Measurements from ENCODE around the gene PCBP1.
"Not testable (repeated sequence)": the region's sequence is repeated elsewhere in the genome, so short reads cannot be mapped to it uniquely, and the experiment has no call there.

The PCBP1 gene

GRCh38 chr2:70086838-70087701 is at the start of gene PCBP1:
TSS of gene PCBP1 (plus strand) at chr2:70087477. CDS start at chr2:70087744, 267 bp downstream.
- peak; percentile 97 to 99 (median 99) for DNase-seq (ENCODE audit: low read depth in 3 of 3, low spot score in 1 of 3)

- DNase-seq (ENCODE audit: low read depth in 3 of 3, low spot score in 1 of 3), result no peak
Observed at GRCh38 chr2:70039366-70039765, 47.9 kb upstream of the PCBP1 start.

DNA sequence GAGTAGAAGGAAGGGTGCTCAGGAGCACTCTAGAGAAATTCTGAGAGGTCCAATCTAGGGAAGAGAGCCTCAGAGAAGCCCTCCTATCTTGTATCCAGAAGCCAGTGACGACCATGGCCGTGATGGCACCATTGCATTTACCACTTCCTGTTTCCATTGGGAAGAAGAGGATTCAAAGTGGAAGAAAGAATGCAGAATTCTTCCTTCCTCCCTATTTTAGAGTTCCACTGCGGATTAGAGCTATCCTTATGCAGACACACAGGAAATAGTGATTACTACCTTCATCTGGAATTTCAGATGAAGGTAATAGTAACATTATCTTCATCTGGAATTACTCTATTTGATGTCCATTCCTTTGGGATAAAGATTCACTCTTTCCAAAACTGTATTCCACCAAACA is 45.6 kb upstream of the PCBP1 start:
- DNase-seq (ENCODE audit: low read depth in 3 of 3, low spot score in 1 of 3), result no peak

- no peak for DNase-seq (ENCODE audit: low read depth in 3 of 3, low spot score in 1 of 3)
Observed at GRCh38 chr2:70042246-70042645, 45.0 kb upstream of the PCBP1 start.

- no peak for DNase-seq (ENCODE audit: low read depth in 3 of 3, low spot score in 1 of 3)
Observed at GRCh38 chr2:70043252-70043875, 43.9 kb upstream of the PCBP1 start.

GRCh38 chr2:70044290-70045040 is 42.8 kb upstream of the PCBP1 start:
- no peak for DNase-seq (ENCODE audit: low read depth in 3 of 3, low spot score in 1 of 3)

DNA sequence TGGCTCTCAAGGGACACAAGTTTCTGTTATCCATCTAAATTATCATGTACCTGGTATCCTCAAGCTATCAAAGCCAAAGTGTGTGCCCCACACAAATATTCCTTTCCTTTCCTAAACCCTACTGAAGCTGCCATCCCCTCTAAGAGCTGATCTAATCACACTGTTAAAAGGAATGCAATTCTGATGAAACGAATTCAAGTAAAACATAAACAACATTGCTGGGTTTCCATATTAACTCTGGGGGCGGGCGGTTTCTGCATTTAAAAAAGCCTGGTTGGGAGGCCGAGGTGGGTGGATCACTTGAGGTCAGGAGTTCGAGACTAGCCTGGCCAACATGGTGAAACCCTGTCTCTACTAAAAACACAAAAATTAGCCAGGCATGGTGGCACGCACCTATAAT is 41.9 kb upstream of the PCBP1 start:
- no peak for DNase-seq (ENCODE audit: low read depth in 3 of 3, low spot score in 1 of 3)

- no peak for DNase-seq (ENCODE audit: low read depth in 3 of 3, low spot score in 1 of 3)
Observed at GRCh38 chr2:70045932-70046331, 41.3 kb upstream of the PCBP1 start.

DNA sequence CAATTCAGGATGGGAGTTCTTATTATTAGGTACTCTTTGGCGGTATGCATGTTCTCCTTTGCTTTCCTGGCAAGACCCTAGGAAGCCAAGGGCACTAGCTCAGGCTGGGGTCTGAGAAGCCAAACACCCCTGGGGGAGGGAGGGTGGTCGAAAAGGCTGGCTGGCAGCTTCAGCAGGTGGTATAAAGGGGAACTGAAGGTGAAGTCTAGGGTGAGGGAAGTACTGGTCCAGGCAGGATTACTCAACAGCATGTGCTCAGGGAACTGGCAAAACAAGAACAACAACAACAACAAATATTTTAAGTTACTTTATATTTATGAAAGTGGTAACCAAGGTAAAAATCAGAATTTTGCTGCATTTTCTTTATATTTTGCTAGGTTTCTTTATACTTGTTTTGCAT is 40.7 kb upstream of the PCBP1 start:
- no peak for DNase-seq (ENCODE audit: low read depth in 3 of 3, low spot score in 1 of 3)

DNA sequence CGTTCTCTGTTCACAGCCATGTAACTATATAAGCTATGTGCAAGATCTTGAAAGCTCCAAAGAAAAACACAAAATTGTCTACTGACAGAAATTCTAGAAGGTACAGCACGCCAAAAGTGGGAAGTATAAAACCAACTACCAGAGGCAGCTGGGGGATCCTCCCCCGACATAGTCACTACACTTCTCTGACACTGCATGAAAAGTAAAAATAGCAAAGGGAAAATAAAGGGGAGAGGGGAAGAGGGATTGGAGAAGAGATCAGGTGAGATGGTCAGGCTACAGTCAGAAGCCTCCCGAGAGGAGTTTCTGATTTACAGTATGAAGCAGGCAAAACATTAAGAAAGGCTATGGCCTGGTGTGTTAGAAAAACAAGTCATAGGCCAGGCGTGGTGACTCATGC is 39.8 kb upstream of the PCBP1 start:
- DNase-seq (ENCODE audit: low read depth in 3 of 3, low spot score in 1 of 3), result no peak

GRCh38 chr2:70049255-70049654 is 38.0 kb upstream of the PCBP1 start:
- DNase-seq (ENCODE audit: low read depth in 3 of 3, low spot score in 1 of 3), result no peak

- no peak for DNase-seq (ENCODE audit: low read depth in 3 of 3, low spot score in 1 of 3)
Observed at GRCh38 chr2:70050631-70051425, 36.4 kb upstream of the PCBP1 start.

DNA sequence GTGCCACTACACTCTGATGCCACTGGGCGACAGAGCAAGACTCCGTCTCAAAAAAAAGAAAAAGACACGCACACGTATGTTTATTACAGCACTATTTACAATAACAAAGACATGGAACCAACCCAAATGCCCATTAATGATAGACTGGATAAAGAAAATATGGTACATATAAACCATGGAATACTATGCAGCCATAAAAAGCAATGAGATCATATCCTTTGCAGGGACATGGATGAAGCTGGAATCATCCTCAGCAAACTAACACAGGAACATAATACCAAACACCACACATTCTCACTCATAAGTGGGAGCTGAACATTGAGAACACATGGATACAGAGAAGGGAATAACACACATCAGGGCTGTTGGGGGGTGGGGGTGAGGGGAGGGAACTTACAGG is 32.0 kb upstream of the PCBP1 start:
- DNase-seq (ENCODE audit: low read depth in 3 of 3, low spot score in 1 of 3), result not testable (repeated sequence)

DNA sequence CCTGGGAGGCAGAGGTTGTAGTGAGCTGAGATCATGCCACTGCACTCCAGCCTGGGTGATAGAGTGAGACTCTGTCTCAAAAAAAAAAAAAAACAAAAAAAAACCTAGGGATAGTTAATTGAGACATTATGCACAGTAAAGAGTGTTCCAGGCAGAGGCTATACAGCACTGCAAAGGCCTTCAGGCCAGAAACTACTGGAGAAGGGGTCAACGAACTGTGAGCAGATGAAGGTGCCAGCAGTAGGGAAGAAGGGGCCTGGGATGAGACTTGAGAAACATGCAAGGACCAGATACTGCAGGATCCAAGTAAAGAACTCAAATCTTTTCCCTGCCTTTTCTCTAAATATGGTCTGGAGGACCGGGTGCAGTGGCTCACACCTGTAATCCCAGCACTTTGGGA is 26.0 kb upstream of the PCBP1 start:
- DNase-seq (ENCODE audit: low read depth in 3 of 3, low spot score in 1 of 3), result no peak

DNA sequence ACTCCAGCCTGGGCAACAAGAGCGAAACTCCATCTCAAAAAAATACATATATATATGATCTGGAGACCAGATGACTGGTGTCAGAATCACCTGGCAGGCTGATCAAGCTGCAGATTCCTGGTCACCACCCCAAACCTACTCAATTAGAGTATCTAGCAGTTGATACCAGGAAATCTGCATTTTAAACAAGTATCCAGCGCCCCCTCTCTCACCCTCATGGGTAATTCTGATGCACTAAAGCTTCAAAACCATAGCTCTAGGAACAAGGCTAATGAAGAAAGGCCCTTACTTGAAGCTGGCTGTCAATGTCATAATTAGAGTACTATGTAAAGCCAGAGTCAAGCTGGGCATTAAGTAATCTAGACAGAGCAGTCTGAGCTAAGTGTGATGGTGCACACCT is 25.0 kb upstream of the PCBP1 start:
- no peak for DNase-seq (ENCODE audit: low read depth in 3 of 3, low spot score in 1 of 3)

DNA sequence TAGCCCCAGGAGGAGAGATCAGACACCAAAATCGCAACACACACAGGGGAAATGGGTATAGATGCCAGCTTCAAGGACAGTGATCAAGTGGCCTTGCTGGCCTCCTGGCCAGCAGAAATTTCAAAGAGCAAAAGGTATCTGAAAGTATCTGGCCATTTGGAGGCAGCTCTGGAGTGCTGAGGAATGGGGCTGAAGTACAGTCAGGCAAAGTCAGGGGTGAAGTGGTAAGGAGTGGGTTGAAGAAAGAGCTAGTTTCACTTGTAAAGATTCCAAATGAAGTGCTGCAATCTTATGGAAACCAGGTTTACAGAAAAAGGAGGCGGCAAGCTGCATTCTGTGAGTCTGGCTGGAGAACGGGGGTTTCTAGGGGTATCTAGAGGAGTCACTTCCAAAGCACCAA is 19.2 kb upstream of the PCBP1 start:
- DNase-seq (ENCODE audit: low read depth in 3 of 3, low spot score in 1 of 3), result no peak

DNA sequence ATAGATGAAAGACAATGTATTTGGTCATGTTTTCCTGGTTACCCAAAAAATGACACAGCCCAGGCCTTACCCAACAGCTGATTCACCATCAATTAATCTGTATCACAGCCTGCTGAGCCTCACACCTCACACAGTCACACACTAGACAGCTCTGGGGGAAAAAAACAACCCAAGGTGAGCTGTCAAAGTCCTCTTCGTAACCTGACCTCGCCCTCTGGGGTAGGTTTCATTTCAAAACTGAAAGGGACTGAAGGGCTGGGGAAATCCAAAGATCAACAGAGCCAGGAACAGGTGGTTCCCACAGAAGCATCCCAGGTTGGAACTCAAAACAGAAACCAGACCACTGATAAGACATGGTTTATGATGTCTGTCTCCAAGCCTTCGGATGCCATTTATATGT is 18.2 kb upstream of the PCBP1 start:
- peak in 2 of 3 donors; percentile 58 to 67 for DNase-seq (ENCODE audit: low read depth in 3 of 3, low spot score in 1 of 3)

DNA sequence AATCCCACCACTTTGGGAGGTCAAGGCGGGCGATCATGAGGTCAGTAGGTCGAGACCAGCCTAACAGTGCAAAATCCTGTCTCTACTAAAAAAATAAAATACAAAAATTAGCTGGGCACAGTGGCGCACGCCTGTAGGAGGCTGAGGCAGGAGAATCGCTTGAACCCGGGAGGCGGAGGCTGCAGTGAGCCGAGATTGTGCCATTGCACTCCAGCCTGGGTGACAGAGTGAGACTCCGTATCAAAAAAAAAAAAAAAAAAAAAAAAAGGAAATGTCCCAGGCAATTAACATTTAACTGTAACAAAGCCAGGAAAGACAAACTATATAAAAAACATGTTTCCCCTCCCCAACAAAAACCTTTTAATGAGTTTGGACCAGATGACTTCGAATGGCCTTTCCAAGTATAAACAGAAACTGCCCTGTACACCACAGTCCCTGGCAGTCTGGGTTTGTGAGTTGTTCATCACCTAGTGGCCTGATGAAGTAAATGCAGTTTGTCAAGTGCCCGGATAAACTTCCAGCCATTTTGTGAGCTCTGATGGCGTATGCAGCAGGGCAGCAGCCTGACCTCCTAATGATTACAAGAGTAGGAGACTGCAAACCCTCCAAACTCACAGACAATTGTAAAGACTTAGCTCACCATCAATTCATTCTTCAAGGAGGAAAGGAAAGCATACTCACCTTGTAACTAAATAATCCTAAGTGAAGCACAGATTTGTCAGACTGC is 16.6 kb upstream of the PCBP1 start:
- peak in 1 of 3 donors; percentile 32 for DNase-seq (ENCODE audit: low read depth in 3 of 3, low spot score in 1 of 3)

DNA sequence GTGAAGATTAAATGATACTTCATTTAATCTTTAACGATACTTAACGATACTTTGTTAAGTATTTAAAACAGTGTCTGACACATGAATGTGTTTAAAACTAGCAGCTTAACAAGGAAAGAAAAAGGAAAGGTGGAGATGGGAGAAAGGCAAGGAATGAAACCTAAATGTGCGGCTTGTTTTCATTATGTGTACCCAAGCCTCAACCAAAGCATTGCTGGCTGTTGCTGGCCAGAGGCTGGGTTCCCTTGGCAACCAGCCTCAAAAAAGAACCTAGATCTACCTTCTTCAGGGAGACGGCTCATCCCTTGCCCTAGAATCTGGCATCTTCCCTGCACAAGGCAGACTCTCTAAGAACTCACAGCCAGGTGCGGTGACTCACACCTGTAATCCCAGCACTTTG is 13.8 kb upstream of the PCBP1 start:
- DNase-seq (ENCODE audit: low read depth in 3 of 3, low spot score in 1 of 3), result no peak

DNA sequence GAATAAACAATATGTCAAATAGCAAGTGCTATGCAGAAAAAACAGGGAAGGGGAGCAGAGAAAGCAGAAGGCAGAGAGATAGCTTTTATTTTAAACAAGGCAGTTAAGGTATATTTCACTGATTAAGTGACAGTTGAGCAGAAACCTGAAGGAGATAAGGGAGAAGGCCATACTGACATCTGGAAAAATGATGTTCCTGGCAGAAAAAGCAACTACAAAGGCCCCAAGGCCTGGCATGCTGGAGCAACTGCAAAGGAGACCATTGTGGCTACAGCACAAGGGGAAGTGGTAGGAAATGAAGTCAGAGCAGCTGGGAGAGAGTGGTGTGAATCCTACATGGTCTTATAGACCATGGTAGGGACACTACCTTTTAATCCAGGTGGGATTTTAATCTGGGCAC is 8.9 kb upstream of the PCBP1 start:
- no peak for DNase-seq (ENCODE audit: low read depth in 3 of 3, low spot score in 1 of 3)
